ENCODE measurements around the gene CCL7.

- no peak for TF ChIP-seq CTCF (IDR thresholded peaks at IDR 0.05)
- no peak for TF ChIP-seq POLR2A (IDR thresholded peaks at IDR 0.05)
- TF ChIP-seq POLR2AphosphoS5 (IDR thresholded peaks at IDR 0.05): no peak
These were observed 18.8 kb upstream of the CCL7 start for GRCh38 chr17:34251186-34251585.
